ENCODE data around the gene GSG1L. TPM values are rescaled to one million over a fixed set of nuclear protein-coding genes. Genes with fewer than 3 reads are reported as not detected.

GSG1L gene
- total RNA-seq, 4 donors from 2014 or later, result not detected

GRCh38 chr16:28086186-28087139 lies 22.9 kb upstream of the GSG1L start:
- Histone ChIP-seq H3K4me1 (no peaks in the 10 kb centered on the region), H3K9me3 (no peaks in the 10 kb centered on the region), H3K27ac (no peak overlapping the region), H3K36me3 (no peaks in the 10 kb centered on the region), H3K4me3 (no peak overlapping the region), H3K27me3 (no peaks in the 10 kb centered on the region)
- DNase-seq, result no peak
- TF ChIP-seq, protein P1, sequence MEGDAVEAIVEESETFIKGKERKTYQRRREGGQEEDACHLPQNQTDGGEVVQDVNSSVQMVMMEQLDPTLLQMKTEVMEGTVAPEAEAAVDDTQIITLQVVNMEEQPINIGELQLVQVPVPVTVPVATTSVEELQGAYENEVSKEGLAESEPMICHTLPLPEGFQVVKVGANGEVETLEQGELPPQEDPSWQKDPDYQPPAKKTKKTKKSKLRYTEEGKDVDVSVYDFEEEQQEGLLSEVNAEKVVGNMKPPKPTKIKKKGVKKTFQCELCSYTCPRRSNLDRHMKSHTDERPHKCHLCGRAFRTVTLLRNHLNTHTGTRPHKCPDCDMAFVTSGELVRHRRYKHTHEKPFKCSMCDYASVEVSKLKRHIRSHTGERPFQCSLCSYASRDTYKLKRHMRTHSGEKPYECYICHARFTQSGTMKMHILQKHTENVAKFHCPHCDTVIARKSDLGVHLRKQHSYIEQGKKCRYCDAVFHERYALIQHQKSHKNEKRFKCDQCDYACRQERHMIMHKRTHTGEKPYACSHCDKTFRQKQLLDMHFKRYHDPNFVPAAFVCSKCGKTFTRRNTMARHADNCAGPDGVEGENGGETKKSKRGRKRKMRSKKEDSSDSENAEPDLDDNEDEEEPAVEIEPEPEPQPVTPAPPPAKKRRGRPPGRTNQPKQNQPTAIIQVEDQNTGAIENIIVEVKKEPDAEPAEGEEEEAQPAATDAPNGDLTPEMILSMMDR (IDR thresholded peaks at IDR 0.05), result no peak
- no peak for TF ChIP-seq POLR2A (IDR thresholded peaks at IDR 0.05)

GRCh38 chr16:28085389-28086171 lies 22.1 kb upstream of the GSG1L start:
- no peak overlapping the region for H3K27ac ChIP-seq
- DNase-seq, result no peak
- no peak overlapping the region for H3K4me3 ChIP-seq
- no peak for TF ChIP-seq POLR2A (IDR thresholded peaks at IDR 0.05)
- TF ChIP-seq, protein P1 (IDR thresholded peaks at IDR 0.05), result no peak
- no peaks in the 10 kb centered on the region for H3K36me3 ChIP-seq
- no peaks in the 10 kb centered on the region for H3K4me1 ChIP-seq
- H3K27me3 ChIP-seq, result no peaks in the 10 kb centered on the region
- no peaks in the 10 kb centered on the region for H3K9me3 ChIP-seq

DNA sequence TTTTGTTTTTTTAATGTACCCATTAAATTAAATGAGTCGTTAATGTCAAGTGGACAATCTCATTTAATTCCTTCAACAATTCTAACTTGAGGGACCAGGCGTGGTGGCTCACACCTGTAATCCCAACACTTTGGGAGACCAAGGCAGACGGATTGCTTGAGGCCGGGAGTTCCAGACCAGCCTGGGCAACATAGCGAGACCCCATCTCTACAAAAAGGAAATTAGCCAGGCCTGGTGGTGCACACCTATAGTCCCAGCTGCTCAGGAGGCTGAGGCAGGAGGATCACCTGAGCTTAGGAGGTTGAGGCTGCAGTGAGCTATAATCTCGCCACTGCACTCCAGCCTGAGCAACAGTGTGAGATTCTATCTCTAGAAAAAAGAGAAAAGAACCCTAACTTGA lies 20.7 kb upstream of the GSG1L start:
- Histone ChIP-seq H3K27ac (no peak overlapping the region), H3K4me3 (no peak overlapping the region), H3K9me3 (no peaks in the 10 kb centered on the region), H3K36me3 (no peaks in the 10 kb centered on the region), H3K27me3 (no peaks in the 10 kb centered on the region), H3K4me1 (no peaks in the 10 kb centered on the region)
- no peak for DNase-seq
- TF ChIP-seq, protein P1 (IDR thresholded peaks at IDR 0.05), result no peak
- no peak for TF ChIP-seq POLR2A (IDR thresholded peaks at IDR 0.05)

- DNase-seq, result no peak
Observed at GRCh38 chr16:28082624-28083023, 19.1 kb upstream of the GSG1L start.

GRCh38 chr16:28081391-28081968 lies 18.0 kb upstream of the GSG1L start:
- no peaks in the 10 kb centered on the region for H3K9me3 ChIP-seq
- TF ChIP-seq POLR2A (IDR thresholded peaks at IDR 0.05), result no peak
- TF ChIP-seq, protein P1 (IDR thresholded peaks at IDR 0.05), result no peak
- no peaks in the 10 kb centered on the region for H3K36me3 ChIP-seq
- no peak for DNase-seq
- no peaks in the 10 kb centered on the region for H3K27me3 ChIP-seq
- H3K27ac ChIP-seq, result no peak overlapping the region
- no peak overlapping the region for H3K4me3 ChIP-seq
- H3K4me1 ChIP-seq, result no peaks in the 10 kb centered on the region

More at GRCh38 chr16:28082624-28083023, 19.1 kb upstream of the GSG1L start:
- Histone ChIP-seq H3K9me3 (no peaks in the 10 kb centered on the region), H3K27ac (no peak overlapping the region), H3K4me3 (no peak overlapping the region), H3K4me1 (no peaks in the 10 kb centered on the region), H3K36me3 (no peaks in the 10 kb centered on the region), H3K27me3 (no peaks in the 10 kb centered on the region)
- TF ChIP-seq, protein P1 (IDR thresholded peaks at IDR 0.05), result no peak
- TF ChIP-seq POLR2A (IDR thresholded peaks at IDR 0.05), result no peak
